Panc1 (cell line): Measurements from ENCODE around the gene KANK4. TPM values are rescaled to one million over a fixed set of nuclear protein-coding genes. Genes with fewer than 3 reads are reported as not detected.

ENCODE experiments used
- ATAC-seq: fragments of 200-7000 bp; cut with Tn5 transposase; 2 replicates; pipeline ENCODE4 v1.9.1; 2020; ENCODE audit warnings: mild to moderate bottlenecking, moderate library complexity
- BruUV-seq: library from RNA; stranded (reverse); fragments of 400-500 nt; replicated peaks from 2 replicates; lab custom pipeline; 2021; lab: Mats Ljungman, UMichigan
- CTCF ChIA-PET: fragments of 300-600 bp; sonication (Branson Sonifier 250); formaldehyde crosslinking; loops from one replicate; lab custom pipeline; 2022; ENCODE audit warnings: antibody characterized with exemption; lab: Charles Lee
- POLR2A ChIA-PET: fragments of 300-600 bp; sonication (Branson Sonifier 250); formaldehyde crosslinking; loops from one replicate; lab custom pipeline; 2022; ENCODE audit warnings: antibody characterized with exemption; lab: Charles Lee
- DNase-seq: peaks from one replicate; pipeline ENCODE4 v3.0.0-alpha.2; 2010; ENCODE audit warnings: low read depth, low spot score
- H3K27ac ChIP-seq: 2 replicates; pipeline ENCODE4 v1.5.1; 2011; ENCODE audit warnings: mild to moderate bottlenecking, low read length, inconsistent platforms
- H3K27me3 ChIP-seq: fragments of 200-500 bp; sonication (Bioruptor generic); 2 replicates; pipeline ENCODE4 v1.6.0; 2014; ENCODE audit warnings: low read length, inconsistent platforms; ENCODE audit not compliant: control insufficient read depth, insufficient read depth
- H3K36me3 ChIP-seq: fragments of 200-500 bp; sonication (Bioruptor generic); 2 replicates; pipeline ENCODE4 v1.5.1; 2014; ENCODE audit warnings: inconsistent platforms, mild to moderate bottlenecking, low read length, moderate library complexity; ENCODE audit not compliant: control insufficient read depth, insufficient read depth
- H3K4me1 ChIP-seq: 2 replicates; pipeline ENCODE4 v1.5.1; 2011; ENCODE audit warnings: inconsistent platforms, mild to moderate bottlenecking, low read length, moderate library complexity; ENCODE audit not compliant: control insufficient read depth, insufficient read depth
- H3K4me3 ChIP-seq, 2 experiments: 2 replicates each; pipeline ENCODE4 v1.5.1; 2011 to 2012; ENCODE audit warnings: low read depth in 2 of 2, low read length in 2 of 2, mild to moderate bottlenecking in 2 of 2, inconsistent platforms in 1 of 2, moderate library complexity in 1 of 2
- H3K9me3 ChIP-seq: fragments of 200-500 bp; sonication (Bioruptor generic); 2 replicates; pipeline ENCODE4 v1.5.1; 2014; ENCODE audit warnings: low read depth, mild to moderate bottlenecking, inconsistent platforms, low read length, moderate library complexity; ENCODE audit not compliant: control insufficient read depth, insufficient read depth
- CTCF ChIP-seq: fragments of 450-650 bp; IDR thresholded peaks from 2 replicates; pipeline ENCODE4 v1.5.1; 2017; ENCODE audit warnings: mild to moderate bottlenecking
- POLR2AphosphoS5 ChIP-seq: IDR thresholded peaks from 2 replicates; pipeline ENCODE4 v1.6.1; 2012; ENCODE audit warnings: mild to moderate bottlenecking, low read depth, low read length, moderate library complexity
- REST ChIP-seq, 2 experiments: IDR thresholded peaks; 2 replicates each; pipeline ENCODE4 v1.6.1; 2011 to 2012; ENCODE audit warnings: low read depth in 2 of 2, control low read depth in 1 of 2, low read length in 1 of 2, mild to moderate bottlenecking in 1 of 2, moderate library complexity in 1 of 2; ENCODE audit not compliant: insufficient read depth in 1 of 2
- SIN3A ChIP-seq: IDR thresholded peaks from 2 replicates; pipeline ENCODE4 v1.6.1; 2012; ENCODE audit warnings: low read depth, mild to moderate bottlenecking, low read length, moderate library complexity, borderline replicate concordance; ENCODE audit not compliant: insufficient read depth
- TCF7L2 ChIP-seq: IDR thresholded peaks from 2 replicates; pipeline ENCODE4 v1.6.1; 2011; ENCODE audit warnings: mild to moderate bottlenecking, low read depth, low read length, inconsistent platforms
- in situ Hi-C: cut with HindIII; loops from 2 replicates; pipeline ENCODE4 v1.10.0; 2016; ENCODE audit warnings: low sequenced_read_pairs, low pct_unique_long_range_greater_than_20kb
- intact Hi-C: fragments of 100-400 bp; cut with micrococcal nuclease; formaldehyde crosslinking; loops from one replicate; pipeline ENCODE4 v1.10.0; 2022; ENCODE audit not compliant: unreplicated experiment
- total RNA-seq: library from RNA; stranded (reverse); gene quantifications from one replicate; pipeline ENCODE4 v1.2.1, GENCODE V29; 2021; ENCODE audit not compliant: unreplicated experiment

KANK4 gene
- total RNA-seq, 1 experiment from 2014 or later: 0.18 TPM

- intact Hi-C loops (no loop called here), in situ Hi-C loops (no loop called here)
- no peaks in the 10 kb centered on the region for H3K4me1 ChIP-seq
- ATAC-seq (no peak), DNase-seq (no peak)
- H3K4me3 ChIP-seq: no peak overlapping the region
- no TSS peak for BruUV-seq
- no peaks in the 10 kb centered on the region for H3K36me3 ChIP-seq
- TF ChIP-seq CTCF: no peak
- no peak for TF ChIP-seq SIN3A
- no peak for TF ChIP-seq REST (IDR thresholded peaks at IDR 0.05; ENCODE audit: insufficient read depth in 1 of 2, low read depth in 2 of 2, low read length in 1 of 2)
- no peak for TF ChIP-seq TCF7L2
- TF ChIP-seq POLR2AphosphoS5: no peak
- no peaks in the 10 kb centered on the region for H3K27me3 ChIP-seq
- no peaks in the 10 kb centered on the region for H3K9me3 ChIP-seq
- ChIA-PET POLR2A (no interaction called here), CTCF (no interaction called here)
- no peak overlapping the region for H3K27ac ChIP-seq
Observed at GRCh38 chr1:62355095-62355494, 35.9 kb upstream of the KANK4 start.

- Histone ChIP-seq H3K4me3 (no peak overlapping the region), H3K27me3 (no peaks in the 10 kb centered on the region), H3K4me1 (no peaks in the 10 kb centered on the region), H3K27ac (no peak overlapping the region), H3K36me3 (no peaks in the 10 kb centered on the region), H3K9me3 (no peaks in the 10 kb centered on the region)
- ATAC-seq (no peak), DNase-seq (no peak)
- intact Hi-C loops: no loop called here
- in situ Hi-C loops: no loop called here
- CTCF ChIA-PET: no interaction called here
- POLR2A ChIA-PET: no interaction called here
- no TSS peak for BruUV-seq
- TF ChIP-seq POLR2AphosphoS5 (no peak), TCF7L2 (no peak), REST (IDR thresholded peaks at IDR 0.05; ENCODE audit: insufficient read depth in 1 of 2, low read depth in 2 of 2, low read length in 1 of 2) (no peak), CTCF (no peak), SIN3A (no peak)
Observed at GRCh38 chr1:62353853-62354252, 34.6 kb upstream of the KANK4 start.
